A673 (cell line): Measurements from ENCODE around the gene DAB1. TPM values are rescaled to one million over a fixed set of nuclear protein-coding genes. Genes with fewer than 3 reads are reported as not detected.
A peak's percentile ranks its signal among the peaks of the same experiment; 100 is the strongest.

Source experiments
- BruUV-seq: library from RNA; stranded (reverse); fragments of 400-500 nt; replicated peaks from 2 replicates; lab custom pipeline; 2021; lab: Mats Ljungman, UMichigan
- CTCF ChIA-PET: fragments of 300-600 bp; sonication (Branson Sonifier 250); formaldehyde crosslinking; loops from one replicate; lab custom pipeline; 2022; ENCODE audit warnings: antibody characterized with exemption; lab: Charles Lee
- POLR2A ChIA-PET: fragments of 300-600 bp; sonication (Branson Sonifier 250); formaldehyde crosslinking; loops from one replicate; lab custom pipeline; 2022; ENCODE audit warnings: antibody characterized with exemption; ENCODE audit not compliant: low non-redundant PET; lab: Charles Lee
- DNase-seq: peaks from one replicate; pipeline ENCODE4 v3.0.0-alpha.2; 2015; ENCODE audit warnings: low spot score
- H3K27ac ChIP-seq: fragments of 200-600 bp; sonication (generic); 2 replicates; pipeline ENCODE4 v1.5.1; 2016; ENCODE audit warnings: mixed run types, low read depth, mild to moderate bottlenecking, mixed read lengths, antibody characterized with exemption, low read length; ENCODE audit not compliant: poor library complexity, severe bottlenecking
- H3K27me3 ChIP-seq: fragments of 200-600 bp; sonication (generic); replicated peaks from 2 replicates; pipeline ENCODE4 v1.6.1; 2017; ENCODE audit warnings: mixed run types, low read depth, mild to moderate bottlenecking, mixed read lengths, antibody characterized with exemption, low read length; ENCODE audit not compliant: insufficient read depth, poor library complexity
- H3K36me3 ChIP-seq: fragments of 200-600 bp; sonication (generic); 2 replicates; pipeline ENCODE4 v1.6.1; 2016; ENCODE audit warnings: mixed run types, mild to moderate bottlenecking, mixed read lengths, antibody characterized with exemption, low read length; ENCODE audit not compliant: insufficient read depth, poor library complexity, severe bottlenecking
- H3K4me1 ChIP-seq: fragments of 200-600 bp; sonication (generic); 2 replicates; pipeline ENCODE4 v1.6.1; 2017; ENCODE audit warnings: mixed run types, mild to moderate bottlenecking, mixed read lengths, antibody characterized with exemption, low read length; ENCODE audit not compliant: insufficient read depth, poor library complexity, severe bottlenecking
- H3K4me3 ChIP-seq: fragments of 200-600 bp; sonication (generic); 2 replicates; pipeline ENCODE4 v1.5.1; 2016; ENCODE audit warnings: low read depth, mixed run types, mild to moderate bottlenecking, mixed read lengths, low read length; ENCODE audit not compliant: poor library complexity, severe bottlenecking
- H3K9me3 ChIP-seq: fragments of 200-600 bp; sonication (generic); 2 replicates; pipeline ENCODE4 v1.6.1; 2016; ENCODE audit warnings: mixed run types, low read depth, mild to moderate bottlenecking, mixed read lengths, antibody characterized with exemption, low read length; ENCODE audit not compliant: poor library complexity, severe bottlenecking
- CTCF ChIP-seq: fragments of 300-800, 200-600 bp; sonication (generic); conservative IDR thresholded peaks from 2 replicates; pipeline ENCODE4 v1.5.1; 2017; ENCODE audit warnings: low read depth, mild to moderate bottlenecking, antibody characterized with exemption, low read length, moderate library complexity, mixed read lengths
- EZH2 ChIP-seq: fragments of 200-600 bp; sonication (generic); IDR thresholded peaks from 2 replicates; pipeline ENCODE4 v1.6.1; 2017; ENCODE audit warnings: borderline replicate concordance, low read depth, mild to moderate bottlenecking, mixed read lengths, antibody characterized with exemption, low read length; ENCODE audit not compliant: poor library complexity, severe bottlenecking
- intact Hi-C: fragments of 100-400 bp; cut with micrococcal nuclease; formaldehyde crosslinking; loops from one replicate; pipeline ENCODE4 v1.10.0; 2022; ENCODE audit not compliant: unreplicated experiment
- total RNA-seq: library from RNA; stranded (reverse); gene quantifications from 2 replicates; pipeline ENCODE4 v1.2.3, GENCODE V29; 2021

The DAB1 gene
- total RNA-seq, 1 experiment from 2014 or later, result 112 TPM

- no peak for DNase-seq
These were observed 189.4 kb downstream of the DAB1 start for GRCh38 chr1:57234459-57234858.

GRCh38 chr1:57232500-57232899 is 191.4 kb downstream of the DAB1 start:
- Histone ChIP-seq H3K4me1 (peaks cover 19% of the 10 kb centered on the region), H3K4me3 (no peak overlapping the region), H3K27me3 (no peaks in the 10 kb centered on the region), H3K36me3 (no peaks in the 10 kb centered on the region), H3K27ac (no peak overlapping the region), H3K9me3 (no peaks in the 10 kb centered on the region)
- DNase-seq, result peak; percentile 70
- intact Hi-C loops, result no loop called here
- BruUV-seq, result no TSS peak
- TF ChIP-seq EZH2, result no peak
- TF ChIP-seq CTCF, result peak; percentile 45
- POLR2A ChIA-PET, result no interaction called here
- CTCF ChIA-PET, result interaction anchor here (0.9 kb wide), 1 partner anchor 43 kb away, joined by 3 read pairs; no protein-coding TSS in a partner anchor

More at GRCh38 chr1:57234459-57234858, 189.4 kb downstream of the DAB1 start:
- Histone ChIP-seq H3K4me1 (peaks cover 19% of the 10 kb centered on the region), H3K9me3 (no peaks in the 10 kb centered on the region), H3K4me3 (no peak overlapping the region), H3K27ac (no peak overlapping the region), H3K36me3 (no peaks in the 10 kb centered on the region), H3K27me3 (no peaks in the 10 kb centered on the region)
- TF ChIP-seq EZH2 (no peak), CTCF (no peak)
- POLR2A ChIA-PET, result no interaction called here
- BruUV-seq, result no TSS peak
- CTCF ChIA-PET, result no interaction called here
- intact Hi-C loops, result no loop called here

GRCh38 chr1:57229998-57230397 is 193.9 kb downstream of the DAB1 start:
- TF ChIP-seq CTCF (no peak), EZH2 (no peak)
- no peak overlapping the region for H3K27ac ChIP-seq
- no peak for DNase-seq
- no peaks in the 10 kb centered on the region for H3K9me3 ChIP-seq
- no peaks in the 10 kb centered on the region for H3K27me3 ChIP-seq
- peaks cover 26% of the 10 kb centered on the region for H3K4me1 ChIP-seq
- no TSS peak for BruUV-seq
- ChIA-PET CTCF (no interaction called here), POLR2A (no interaction called here)
- H3K4me3 ChIP-seq, result no peak overlapping the region
- intact Hi-C loops, result no loop called here
- H3K36me3 ChIP-seq, result no peaks in the 10 kb centered on the region
